Keratinocyte (primary cell): ENCODE measurements around the gene ANKRD55.

Source experiments
- EZH2 ChIP-seq: IDR thresholded peaks from one replicate; pipeline ENCODE4 v1.6.1; 2012; ENCODE audit warnings: inconsistent platforms, mild to moderate bottlenecking, low read length, moderate library complexity
- TF ChIP-seq, protein P1 (sequence below), 3 experiments: IDR thresholded peaks in 1 of 3; conservative IDR thresholded peaks in 1 of 3; optimal IDR thresholded peaks in 1 of 3; 2 replicates in 2 of 3; 3 replicates in 1 of 3; pipeline versions ENCODE3 to v1.5.1; 2011; ENCODE audit warnings: low read length in 3 of 3, mild to moderate bottlenecking in 3 of 3, moderate library complexity in 2 of 3, control low read depth in 1 of 3, inconsistent platforms in 1 of 3; ENCODE audit not compliant: insufficient read depth in 2 of 3; ENCODE audit errors: extremely low read depth in 1 of 3

DNA sequence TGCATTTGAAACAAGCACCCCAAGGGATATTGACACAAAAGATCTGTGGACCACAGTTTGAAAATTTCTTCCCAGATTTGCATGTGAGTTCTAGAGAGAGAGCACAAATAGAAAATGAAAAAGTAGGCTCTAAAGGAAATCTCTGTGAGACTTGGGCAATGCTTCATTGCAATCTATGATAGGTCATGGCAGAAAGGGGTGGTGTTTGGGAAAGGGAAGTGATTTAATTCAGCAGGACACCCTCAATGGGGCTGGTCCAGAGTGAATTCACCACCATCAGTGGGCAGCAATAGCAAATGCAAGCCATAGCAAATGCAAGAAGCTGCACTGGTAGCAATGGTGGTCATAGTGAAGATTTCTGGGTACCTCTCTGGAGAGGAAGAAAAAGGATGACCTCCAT lies 58.1 kb downstream of the ANKRD55 start:
- TF ChIP-seq, protein P1, sequence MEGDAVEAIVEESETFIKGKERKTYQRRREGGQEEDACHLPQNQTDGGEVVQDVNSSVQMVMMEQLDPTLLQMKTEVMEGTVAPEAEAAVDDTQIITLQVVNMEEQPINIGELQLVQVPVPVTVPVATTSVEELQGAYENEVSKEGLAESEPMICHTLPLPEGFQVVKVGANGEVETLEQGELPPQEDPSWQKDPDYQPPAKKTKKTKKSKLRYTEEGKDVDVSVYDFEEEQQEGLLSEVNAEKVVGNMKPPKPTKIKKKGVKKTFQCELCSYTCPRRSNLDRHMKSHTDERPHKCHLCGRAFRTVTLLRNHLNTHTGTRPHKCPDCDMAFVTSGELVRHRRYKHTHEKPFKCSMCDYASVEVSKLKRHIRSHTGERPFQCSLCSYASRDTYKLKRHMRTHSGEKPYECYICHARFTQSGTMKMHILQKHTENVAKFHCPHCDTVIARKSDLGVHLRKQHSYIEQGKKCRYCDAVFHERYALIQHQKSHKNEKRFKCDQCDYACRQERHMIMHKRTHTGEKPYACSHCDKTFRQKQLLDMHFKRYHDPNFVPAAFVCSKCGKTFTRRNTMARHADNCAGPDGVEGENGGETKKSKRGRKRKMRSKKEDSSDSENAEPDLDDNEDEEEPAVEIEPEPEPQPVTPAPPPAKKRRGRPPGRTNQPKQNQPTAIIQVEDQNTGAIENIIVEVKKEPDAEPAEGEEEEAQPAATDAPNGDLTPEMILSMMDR (optimal IDR thresholded peaks at IDR 0.05 in 1 of 3, IDR thresholded peaks at IDR 0.05 in 1 of 3, conservative IDR thresholded peaks at IDR 0.05 in 1 of 3; ENCODE audit: extremely low read depth in 1 of 3, insufficient read depth in 2 of 3, low read length in 3 of 3): no peak
- no peak for TF ChIP-seq EZH2
